Activated naive CD4-positive, alpha-beta T cell treated with anti-CD3 and anti-CD28 coated beads for 36 hours (primary cell): Measurements from ENCODE around the gene ADAMTS13. TPM values are rescaled to one million over a fixed set of nuclear protein-coding genes. Genes with fewer than 3 reads are reported as not detected.
"Not testable (repeated sequence)": the region's sequence is repeated elsewhere in the genome, so short reads cannot be mapped to it uniquely, and the experiment has no call there.

Experiments used
- CTCF ChIA-PET: fragments of 350-600 bp; sonication (Branson Sonifier 250); formaldehyde crosslinking; loops from one replicate; lab custom pipeline; 2021; ENCODE audit warnings: antibody characterized with exemption; lab: Charles Lee
- DNase-seq: peaks from one replicate; pipeline ENCODE4 v3.0.0-alpha.2; 2020
- H3K27ac Mint-ChIP-seq: one replicate; pipeline ENCODE4 v1.8.0; 2021; ENCODE audit warnings: mild to moderate bottlenecking, mixed read lengths
- H3K27me3 Mint-ChIP-seq: one replicate; pipeline ENCODE4 v1.8.0; 2021; ENCODE audit warnings: low read depth, mixed read lengths
- H3K36me3 Mint-ChIP-seq: one replicate; pipeline ENCODE4 v1.8.0; 2021; ENCODE audit warnings: low read depth, mixed read lengths
- H3K4me1 Mint-ChIP-seq: one replicate; pipeline ENCODE4 v1.8.0; 2021; ENCODE audit warnings: low read depth, mixed read lengths
- H3K4me3 Mint-ChIP-seq: one replicate; pipeline ENCODE4 v1.8.0; 2021; ENCODE audit warnings: mild to moderate bottlenecking, moderate library complexity, mixed read lengths
- H3K9me3 Mint-ChIP-seq: one replicate; pipeline ENCODE4 v1.8.0; 2021; ENCODE audit warnings: mixed read lengths
- intact Hi-C: fragments of 100-400 bp; cut with micrococcal nuclease; formaldehyde crosslinking; loops from one replicate; pipeline ENCODE4 v1.15.1; 2023
- total RNA-seq, 2 experiments: library from RNA; stranded (reverse); gene quantifications; one replicate each; pipeline ENCODE4 v1.2.3, GENCODE V29; 2021

Gene ADAMTS13
- 1 to 10 TPM; 3.0 to 3.2 TPM for total RNA-seq

DNA sequence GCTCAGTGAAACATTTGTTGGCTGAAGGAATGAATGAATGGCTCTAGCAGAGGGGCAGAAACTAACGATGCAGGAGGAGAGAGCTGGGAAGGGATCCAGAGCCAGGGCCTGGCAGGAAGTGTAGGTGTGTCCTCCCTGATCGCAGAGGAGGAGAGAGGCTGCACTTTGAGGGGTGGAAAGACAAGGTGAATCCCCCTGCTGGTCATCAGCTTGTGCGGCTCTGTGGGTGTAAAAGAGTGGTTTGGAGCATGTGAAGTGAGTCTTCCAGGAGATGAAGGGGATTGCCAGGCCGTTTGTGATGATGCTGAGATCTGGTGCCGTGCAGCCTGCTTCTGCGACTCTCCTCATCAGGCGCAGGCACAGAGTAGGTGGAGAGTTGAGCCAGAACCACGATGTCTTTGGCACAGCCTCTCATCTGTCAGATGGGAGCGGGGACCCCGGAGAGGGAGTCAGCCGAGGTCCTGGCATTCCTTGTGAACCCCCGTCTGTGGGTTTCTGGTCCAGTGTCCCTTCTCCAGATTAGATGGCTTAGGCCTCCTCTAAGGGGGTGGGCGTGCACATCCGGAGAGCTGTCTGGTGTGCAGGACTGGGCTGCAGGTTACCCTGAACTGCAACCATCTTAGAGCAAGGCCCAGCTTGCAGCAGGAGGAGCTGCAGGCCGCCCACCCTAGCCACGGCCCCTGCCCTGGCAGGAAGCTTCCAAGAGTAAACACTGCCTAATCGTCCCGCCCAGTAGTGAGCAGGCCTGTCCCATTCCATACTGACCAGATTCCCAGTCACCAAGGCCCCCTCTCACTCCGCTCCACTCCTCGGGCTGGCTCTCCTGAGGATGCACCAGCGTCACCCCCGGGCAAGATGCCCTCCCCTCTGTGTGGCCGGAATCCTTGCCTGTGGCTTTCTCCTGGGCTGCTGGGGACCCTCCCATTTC lies at the start of gene ADAMTS13:
TSS of gene ADAMTS13 (plus strand) at position 753 of the 928 bp plus-strand sequence. CDS start at position 830, 77 bp downstream.
- Mint-ChIP-seq H3K9me3 (no peaks in the 10 kb centered on the region), H3K4me3 (no peak within 1 kb of the TSS), H3K36me3 (peaks cover 4% of the 10 kb centered on the region), H3K27ac (peak within 1 kb of the TSS; percentile 14), H3K4me1 (peaks cover 23% of the 10 kb centered on the region), H3K27me3 (peaks cover 15% of the 10 kb centered on the region)
- CTCF ChIA-PET, result interaction anchor here (1.0 kb wide), 1 partner anchor 21 kb away, joined by 3 read pairs; no protein-coding TSS in a partner anchor
- DNase-seq, result peak; percentile 66
- intact Hi-C loops, result no loop called here

DNA sequence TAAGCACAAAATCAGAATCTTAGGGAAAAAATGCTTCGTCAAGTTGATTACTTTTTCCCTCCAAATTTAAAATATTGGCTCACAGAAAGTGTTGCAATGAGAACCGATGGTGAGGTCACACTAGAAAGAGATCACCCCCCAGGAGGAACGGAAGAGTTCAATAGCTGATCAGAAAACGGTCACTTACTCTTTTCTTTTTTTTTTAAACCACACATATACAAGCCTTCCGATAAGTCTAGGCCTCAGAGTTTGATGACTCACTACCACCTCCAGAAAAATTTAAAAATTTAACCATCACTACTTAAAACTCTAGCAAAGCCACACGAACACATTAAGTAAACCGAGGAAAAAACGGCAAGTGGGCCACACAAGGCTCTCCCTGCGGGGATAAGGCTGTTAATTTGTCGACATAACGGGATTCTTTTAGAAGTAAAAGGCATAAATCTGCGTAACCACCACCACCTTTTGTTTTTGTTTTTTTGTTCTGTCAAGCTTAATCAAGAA lies 47.5 kb upstream of the ADAMTS13 start:
- CTCF ChIA-PET, result interaction anchor here (0.6 to 4.7 kb wide), 4 partner anchors 17 to 405 kb away, joined by 3 to 48 read pairs (median 4); partner anchors contain the start of genes SURF1 and SURF2
- Mint-ChIP-seq H3K9me3 (no peaks in the 10 kb centered on the region), H3K27ac (peak overlapping the region; percentile 97), H3K4me3 (peak overlapping the region; percentile 98), H3K36me3 (peaks cover 51% of the 10 kb centered on the region), H3K27me3 (no peaks in the 10 kb centered on the region), H3K4me1 (peaks cover 46% of the 10 kb centered on the region)
- intact Hi-C loops, result loop anchor here (5.0 kb wide), 3 partner anchors 242 to 1022 kb away; partner anchors contain the start of genes BRD3 and SETX
- DNase-seq, result peak; percentile 62

- intact Hi-C loops, result no loop called here
- DNase-seq, result peak; percentile 39
- Mint-ChIP-seq H3K4me3 (peak overlapping the region; percentile 98), H3K36me3 (peaks cover 45% of the 10 kb centered on the region), H3K27ac (peak overlapping the region; percentile 97), H3K9me3 (no peaks in the 10 kb centered on the region), H3K27me3 (no peaks in the 10 kb centered on the region), H3K4me1 (peaks cover 40% of the 10 kb centered on the region)
- CTCF ChIA-PET, result interaction anchor here (0.9 to 1.0 kb wide), 2 partner anchors 20 to 45 kb away, joined by 3 to 4 read pairs; no protein-coding TSS in a partner anchor
These were observed 46.9 kb upstream of the ADAMTS13 start for GRCh38 chr9:133375116-133375723.

GRCh38 chr9:133375724-133376654 lies 46.2 kb upstream of the ADAMTS13 start, which contains the start of the genes STKLD1 and SURF4:
Gene STKLD1, plus strand, starts transcription at chr9:133376366. Its CDS starts 108 bp downstream, at chr9:133376474.
Gene SURF4, minus strand, starts transcription at chr9:133376060. Its CDS starts 91 bp downstream, at chr9:133375969.
- Mint-ChIP-seq H3K4me1 (peaks cover 33% of the 10 kb centered on the region), H3K9me3 (no peaks in the 10 kb centered on the region), H3K4me3 (peak within 1 kb of the TSS; percentile 98), H3K36me3 (peaks cover 38% of the 10 kb centered on the region), H3K27me3 (no peaks in the 10 kb centered on the region), H3K27ac (peak within 1 kb of the TSS; percentile 97)
- intact Hi-C loops, result loop anchor here (1.0 kb wide), 1 partner anchor 40 kb away; the partner anchor contains the start of gene SURF6
- CTCF ChIA-PET, result interaction anchor here (0.7 to 1.0 kb wide), 4 partner anchors 8 to 46 kb away, joined by 3 to 4 read pairs (median 3); partner anchors contain the start of gene SURF1
- DNase-seq, result peak; percentile 96

DNA sequence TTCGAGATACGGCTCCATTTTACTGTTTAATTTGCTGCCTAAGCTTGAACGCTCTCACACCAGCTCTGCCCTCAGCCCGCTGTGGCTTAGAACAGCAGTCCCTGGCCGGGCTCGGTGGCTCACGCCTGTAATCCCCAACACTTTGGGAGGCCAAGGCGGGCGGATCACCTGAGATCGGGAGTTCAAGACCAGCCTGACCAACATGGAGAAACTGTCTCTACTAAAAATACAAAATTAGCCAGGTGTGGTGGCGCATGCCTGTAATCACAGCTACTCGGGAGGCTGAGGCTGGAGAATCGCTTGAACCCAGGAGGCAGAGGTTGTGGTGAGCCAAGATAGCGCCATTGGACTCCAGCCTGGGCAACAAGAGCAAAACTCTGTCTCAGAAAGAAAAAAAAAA lies 44.9 kb upstream of the ADAMTS13 start:
- Mint-ChIP-seq H3K36me3 (peaks cover 25% of the 10 kb centered on the region), H3K4me3 (peak overlapping the region; percentile 56), H3K4me1 (peaks cover 21% of the 10 kb centered on the region)
- intact Hi-C loops, H3K27ac Mint-ChIP-seq, DNase-seq, H3K9me3 Mint-ChIP-seq, H3K27me3 Mint-ChIP-seq: not testable (repeated sequence)
- CTCF ChIA-PET, result interaction anchor here (0.9 to 1.6 kb wide), 3 partner anchors 9 to 36 kb away, joined by 3 to 4 read pairs (median 3); no protein-coding TSS in a partner anchor

DNA sequence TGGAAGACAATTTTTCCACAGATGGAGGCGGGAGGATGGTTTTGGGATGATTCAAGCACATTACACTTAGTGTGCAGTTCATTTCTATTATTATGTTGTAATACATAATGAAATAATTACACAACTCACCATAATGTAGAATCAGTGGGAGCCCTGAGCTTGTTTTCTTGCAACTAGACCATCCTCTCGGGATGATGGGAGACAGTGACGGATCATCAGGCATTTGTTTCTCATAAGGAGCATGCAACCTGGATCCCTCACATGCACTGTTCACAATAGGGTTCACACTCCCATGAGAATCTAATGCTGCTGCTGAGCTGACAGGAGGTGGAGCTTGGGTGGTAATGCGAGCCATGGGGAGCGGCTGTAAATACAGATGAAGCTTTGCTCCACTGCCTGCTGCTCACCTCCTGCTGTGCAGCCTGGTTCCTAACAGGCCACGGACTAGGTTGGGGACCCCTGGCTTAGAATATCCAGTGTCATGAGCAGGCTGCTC lies 44.4 kb upstream of the ADAMTS13 start:
- Mint-ChIP-seq H3K9me3 (no peaks in the 10 kb centered on the region), H3K27me3 (no peaks in the 10 kb centered on the region), H3K36me3 (peaks cover 20% of the 10 kb centered on the region), H3K4me1 (peaks cover 16% of the 10 kb centered on the region), H3K27ac (no peak overlapping the region), H3K4me3 (no peak overlapping the region)
- CTCF ChIA-PET, result interaction anchor here (0.6 to 1.6 kb wide), 3 partner anchors 36 to 360 kb away, joined by 3 to 4 read pairs (median 3); no protein-coding TSS in a partner anchor
- DNase-seq, result no peak
- intact Hi-C loops, result no loop called here

DNA sequence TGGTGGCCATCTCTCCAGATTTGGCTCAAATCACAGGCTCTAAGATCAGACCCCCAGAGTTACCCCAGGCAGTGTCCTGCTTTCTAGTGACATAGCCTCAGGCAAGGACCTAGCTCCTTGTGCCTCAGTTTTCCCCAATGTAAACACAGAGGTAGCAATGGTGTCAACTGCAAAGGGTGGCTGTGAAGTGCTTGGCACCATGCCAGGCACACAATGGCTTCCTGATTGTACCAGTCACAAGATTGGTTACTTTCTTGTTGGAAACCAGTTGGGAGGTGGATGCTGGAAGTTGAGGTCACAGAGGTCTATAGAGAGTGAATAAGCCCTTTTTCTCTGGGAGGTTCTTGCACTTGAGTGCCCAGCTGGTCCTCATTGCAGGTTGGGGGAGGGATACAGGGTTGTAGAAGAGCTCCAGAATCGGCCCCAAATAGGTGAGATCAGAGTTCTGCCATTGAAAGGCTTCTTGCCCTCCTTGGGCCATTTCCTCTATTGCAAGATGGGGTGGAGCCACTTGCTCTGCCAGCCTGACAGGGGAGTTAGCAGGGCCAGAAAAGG lies 43.7 kb upstream of the ADAMTS13 start:
- Mint-ChIP-seq H3K4me3 (no peak overlapping the region), H3K9me3 (no peaks in the 10 kb centered on the region), H3K4me1 (peaks cover 9% of the 10 kb centered on the region), H3K27ac (no peak overlapping the region), H3K27me3 (no peaks in the 10 kb centered on the region), H3K36me3 (peaks cover 13% of the 10 kb centered on the region)
- CTCF ChIA-PET, result interaction anchor here (0.9 to 1.6 kb wide), 2 partner anchors 35 to 37 kb away, joined by 3 to 4 read pairs; no protein-coding TSS in a partner anchor
- intact Hi-C loops, result no loop called here
- DNase-seq, result no peak

DNA sequence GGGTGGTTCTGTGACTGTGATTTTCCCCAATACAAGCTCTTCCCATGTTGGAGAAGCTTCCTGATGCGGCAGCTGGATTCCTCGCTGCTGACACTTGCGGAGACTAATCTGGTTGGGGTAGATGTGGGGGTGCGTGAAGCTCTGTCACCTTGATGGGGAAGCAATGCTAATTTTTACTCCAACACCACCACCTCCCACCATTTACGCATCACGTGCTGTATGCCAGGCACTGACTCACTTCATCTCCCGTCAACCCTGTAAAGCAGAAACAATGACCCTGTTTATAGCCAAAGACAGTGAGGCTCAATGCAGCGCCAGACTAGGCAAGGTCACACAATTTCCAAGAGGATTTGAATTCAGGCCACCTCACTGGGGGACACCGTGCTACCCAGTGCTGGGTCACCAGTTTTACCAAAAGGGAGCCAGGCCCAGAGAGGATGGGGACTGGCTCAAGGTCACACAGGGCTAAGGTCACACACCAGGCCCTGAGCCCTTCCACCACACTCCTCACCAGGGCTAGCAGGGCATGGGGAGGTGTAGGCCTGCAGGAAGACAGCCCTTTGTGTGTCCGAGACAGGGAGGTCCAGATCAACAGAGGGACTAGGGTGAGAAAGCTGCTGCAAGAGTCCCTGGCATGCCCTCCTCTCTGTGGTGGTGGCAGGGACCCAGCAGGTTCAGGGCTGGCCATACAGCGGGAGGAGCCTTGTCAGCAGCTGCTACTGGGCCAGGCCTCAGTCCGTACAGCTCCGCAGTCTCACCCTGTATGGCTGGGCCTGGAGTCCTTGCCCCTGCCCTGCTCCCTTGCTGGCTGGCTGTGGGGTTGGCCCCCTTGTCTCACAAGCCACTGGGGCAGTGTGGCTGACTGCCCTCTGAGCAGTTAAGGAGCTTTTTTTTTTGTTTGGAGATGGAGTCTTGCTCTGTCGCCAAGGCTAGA lies 42.7 kb upstream of the ADAMTS13 start:
- Mint-ChIP-seq H3K27me3 (no peaks in the 10 kb centered on the region), H3K36me3 (peaks cover 7% of the 10 kb centered on the region), H3K4me3 (no peak overlapping the region), H3K9me3 (no peaks in the 10 kb centered on the region), H3K4me1 (peaks cover 4% of the 10 kb centered on the region), H3K27ac (no peak overlapping the region)
- DNase-seq, result no peak
- intact Hi-C loops, result no loop called here
- CTCF ChIA-PET, result no interaction called here

- H3K9me3 Mint-ChIP-seq, result no peaks in the 10 kb centered on the region
- intact Hi-C loops, result no loop called here
These were observed 41.4 kb upstream of the ADAMTS13 start for GRCh38 chr9:133380734-133381133.

More at GRCh38 chr9:133380734-133381133, 41.4 kb upstream of the ADAMTS13 start:
- H3K4me1 Mint-ChIP-seq, result peaks cover 1% of the 10 kb centered on the region
- H3K36me3 Mint-ChIP-seq, result no peaks in the 10 kb centered on the region
- CTCF ChIA-PET, result interaction anchor here (0.6 kb wide), 1 partner anchor 14 kb away, joined by 4 read pairs; no protein-coding TSS in a partner anchor
- no peak overlapping the region for H3K4me3 Mint-ChIP-seq
- no peaks in the 10 kb centered on the region for H3K27me3 Mint-ChIP-seq
- DNase-seq, result no peak
- no peak overlapping the region for H3K27ac Mint-ChIP-seq
